Measurements from ENCODE around the gene RALGDS. TPM values are rescaled to one million over a fixed set of nuclear protein-coding genes. Genes with fewer than 3 reads are reported as not detected.
A peak's percentile ranks its signal among the peaks of the same experiment; 100 is the strongest.

RALGDS gene
- total RNA-seq, 2 donors from 2014 or later = 28.0 to 30.7 TPM

GRCh38 chr9:133120501-133121197 is 391 bp downstream of the RALGDS start:
- no peaks in the 10 kb centered on the region for H3K9me3 ChIP-seq (ENCODE audit: control insufficient read depth, low read length)
- peaks cover 10% of the 10 kb centered on the region for H3K4me1 Mint-ChIP-seq
- no peaks in the 10 kb centered on the region for H3K27me3 ChIP-seq (ENCODE audit: control insufficient read depth, insufficient read depth, low read length, poor library complexity, severe bottlenecking)
- H3K27me3 Mint-ChIP-seq (ENCODE audit: insufficient read depth) = peaks cover 37% of the 10 kb centered on the region
- peak; percentile 63 for DNase-seq
- peaks cover 5% of the 10 kb centered on the region for H3K36me3 Mint-ChIP-seq (ENCODE audit: low read depth)
- peak overlapping the region; percentile 79 for H3K4me3 ChIP-seq (ENCODE audit: low read length)
- peak overlapping the region; percentile 35 for H3K9ac ChIP-seq (ENCODE audit: extremely low read depth, low read length, poor library complexity, severe bottlenecking)
- peak overlapping the region; percentile 49 for H3K27ac ChIP-seq (ENCODE audit: low read depth, low read length)
- peaks cover 9% of the 10 kb centered on the region for H3K4me1 ChIP-seq (ENCODE audit: control insufficient read depth, insufficient read depth, low read length)
- no peaks in the 10 kb centered on the region for H3K9me3 Mint-ChIP-seq
- H3K36me3 ChIP-seq (ENCODE audit: control insufficient read depth, insufficient read depth, low read length) = no peaks in the 10 kb centered on the region
- peak overlapping the region; percentile 64 for H3K4me3 Mint-ChIP-seq
- TF ChIP-seq CTCF (conservative IDR thresholded peaks at IDR 0.05) = no peak
- WGBS, 2 experiments (ENCODE audit: insufficient coverage in 1 of 2, insufficient read length in 1 of 2) = 4 to 7% methylated on average over 23 to 66 of the region's 66 CpGs
- no peak overlapping the region for H3K27ac Mint-ChIP-seq

GRCh38 chr9:133119846-133120500 is 1.1 kb downstream of the RALGDS start:
- peaks cover 9% of the 10 kb centered on the region for H3K4me1 ChIP-seq (ENCODE audit: control insufficient read depth, insufficient read depth, low read length)
- H3K4me1 Mint-ChIP-seq = peaks cover 10% of the 10 kb centered on the region
- TF ChIP-seq CTCF (conservative IDR thresholded peaks at IDR 0.05) = no peak
- no peaks in the 10 kb centered on the region for H3K9me3 ChIP-seq (ENCODE audit: control insufficient read depth, low read length)
- H3K27me3 ChIP-seq (ENCODE audit: control insufficient read depth, insufficient read depth, low read length, poor library complexity, severe bottlenecking) = no peaks in the 10 kb centered on the region
- H3K27me3 Mint-ChIP-seq (ENCODE audit: insufficient read depth) = peaks cover 35% of the 10 kb centered on the region
- H3K27ac ChIP-seq (ENCODE audit: low read depth, low read length) = peak overlapping the region; percentile 89
- 75 to 77% methylated on average over 11 to 19 of the region's 21 CpGs for WGBS, 2 experiments (ENCODE audit: insufficient coverage in 1 of 2, insufficient read length in 1 of 2)
- H3K9me3 Mint-ChIP-seq = no peaks in the 10 kb centered on the region
- H3K4me3 ChIP-seq (ENCODE audit: low read length) = peak overlapping the region; percentile 79
- H3K4me3 Mint-ChIP-seq = peak overlapping the region; percentile 64
- DNase-seq = no peak
- H3K27ac Mint-ChIP-seq = no peak overlapping the region
- peaks cover 3% of the 10 kb centered on the region for H3K36me3 Mint-ChIP-seq (ENCODE audit: low read depth)
- H3K36me3 ChIP-seq (ENCODE audit: control insufficient read depth, insufficient read depth, low read length) = no peaks in the 10 kb centered on the region
- no peak overlapping the region for H3K9ac ChIP-seq (ENCODE audit: extremely low read depth, low read length, poor library complexity, severe bottlenecking)

GRCh38 chr9:133119103-133119845 is 1.8 kb downstream of the RALGDS start:
- Mint-ChIP-seq H3K36me3 (ENCODE audit: low read depth) (peaks cover 3% of the 10 kb centered on the region), H3K9me3 (no peaks in the 10 kb centered on the region), H3K4me1 (peaks cover 10% of the 10 kb centered on the region), H3K27ac (no peak overlapping the region), H3K4me3 (no peak overlapping the region), H3K27me3 (ENCODE audit: insufficient read depth) (peaks cover 30% of the 10 kb centered on the region)
- WGBS, 2 experiments (ENCODE audit: insufficient coverage in 1 of 2, insufficient read length in 1 of 2) = 75 to 78% methylated on average over 17 to 21 of the region's 21 CpGs
- peak overlapping the region; percentile 89 for H3K27ac ChIP-seq (ENCODE audit: low read depth, low read length)
- peaks cover 9% of the 10 kb centered on the region for H3K4me1 ChIP-seq (ENCODE audit: control insufficient read depth, insufficient read depth, low read length)
- H3K4me3 ChIP-seq (ENCODE audit: low read length) = no peak overlapping the region
- no peaks in the 10 kb centered on the region for H3K9me3 ChIP-seq (ENCODE audit: control insufficient read depth, low read length)
- H3K9ac ChIP-seq (ENCODE audit: extremely low read depth, low read length, poor library complexity, severe bottlenecking) = no peak overlapping the region
- no peak for DNase-seq
- no peak for TF ChIP-seq CTCF (conservative IDR thresholded peaks at IDR 0.05)
- H3K27me3 ChIP-seq (ENCODE audit: control insufficient read depth, insufficient read depth, low read length, poor library complexity, severe bottlenecking) = no peaks in the 10 kb centered on the region
- H3K36me3 ChIP-seq (ENCODE audit: control insufficient read depth, insufficient read depth, low read length) = no peaks in the 10 kb centered on the region
